Measurements from ENCODE around the gene PRDM16. TPM values are rescaled to one million over a fixed set of nuclear protein-coding genes. Genes with fewer than 3 reads are reported as not detected.

Gene PRDM16
- total RNA-seq, 1 experiment from 2014 or later = 1.6 TPM

DNA sequence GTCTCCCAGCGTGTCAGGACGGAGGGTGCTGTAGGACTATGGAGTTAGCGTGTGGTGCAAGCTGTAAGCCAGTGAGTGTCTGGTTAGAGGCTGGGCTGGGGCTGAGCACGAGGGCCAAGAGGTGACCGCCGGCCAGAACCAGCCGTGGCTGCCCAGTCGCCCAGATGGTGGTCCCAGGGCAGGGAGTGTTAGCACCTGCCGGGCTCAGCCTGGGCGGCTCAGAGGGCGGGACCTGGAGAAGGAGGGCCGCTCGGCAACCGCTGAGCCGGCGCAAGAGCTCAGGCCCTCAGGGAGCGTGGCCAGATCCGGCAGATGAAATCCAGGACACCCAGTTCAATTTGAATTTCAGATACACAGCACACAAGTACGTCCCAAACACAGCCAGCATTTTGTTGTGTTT is 87.9 kb downstream of the PRDM16 start:
- no peak for DNase-seq (ENCODE audit: low spot score)
- POLR2A ChIA-PET = no interaction called here
- Mint-ChIP-seq H3K4me3 (no peak overlapping the region), H3K27ac (no peak overlapping the region), H3K36me3 (no peaks in the 10 kb centered on the region), H3K9me3 (no peaks in the 10 kb centered on the region), H3K4me1 (no peaks in the 10 kb centered on the region), H3K27me3 (ENCODE audit: low read depth) (no peaks in the 10 kb centered on the region)
- TF ChIP-seq, protein P1, sequence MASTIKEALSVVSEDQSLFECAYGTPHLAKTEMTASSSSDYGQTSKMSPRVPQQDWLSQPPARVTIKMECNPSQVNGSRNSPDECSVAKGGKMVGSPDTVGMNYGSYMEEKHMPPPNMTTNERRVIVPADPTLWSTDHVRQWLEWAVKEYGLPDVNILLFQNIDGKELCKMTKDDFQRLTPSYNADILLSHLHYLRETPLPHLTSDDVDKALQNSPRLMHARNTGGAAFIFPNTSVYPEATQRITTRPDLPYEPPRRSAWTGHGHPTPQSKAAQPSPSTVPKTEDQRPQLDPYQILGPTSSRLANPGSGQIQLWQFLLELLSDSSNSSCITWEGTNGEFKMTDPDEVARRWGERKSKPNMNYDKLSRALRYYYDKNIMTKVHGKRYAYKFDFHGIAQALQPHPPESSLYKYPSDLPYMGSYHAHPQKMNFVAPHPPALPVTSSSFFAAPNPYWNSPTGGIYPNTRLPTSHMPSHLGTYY (CRISPR knock-in tag; IDR thresholded peaks at IDR 0.05) = no peak
- TF ChIP-seq ZNF416 (CRISPR knock-in tag; IDR thresholded peaks at IDR 0.05) (no peak), OVOL2 (CRISPR knock-in tag; IDR thresholded peaks at IDR 0.05; ENCODE audit: borderline replicate concordance) (no peak), NFE2L1 (CRISPR knock-in tag; IDR thresholded peaks at IDR 0.05) (no peak), NFYB (CRISPR knock-in tag; conservative IDR thresholded peaks at IDR 0.05; ENCODE audit: low read depth) (no peak), HMGA2 (CRISPR knock-in tag; IDR thresholded peaks at IDR 0.05) (no peak), ESRRA (CRISPR knock-in tag; IDR thresholded peaks at IDR 0.05; ENCODE audit: borderline replicate concordance) (no peak), FOXK1 (CRISPR knock-in tag; IDR thresholded peaks at IDR 0.05) (no peak), ZBTB21 (CRISPR knock-in tag; IDR thresholded peaks at IDR 0.05; ENCODE audit: borderline replicate concordance) (no peak), NR2C2 (CRISPR knock-in tag; IDR thresholded peaks at IDR 0.05) (no peak), MXD4 (CRISPR knock-in tag; IDR thresholded peaks at IDR 0.05; ENCODE audit: borderline replicate concordance) (no peak)
- TF ChIP-seq, protein P2, sequence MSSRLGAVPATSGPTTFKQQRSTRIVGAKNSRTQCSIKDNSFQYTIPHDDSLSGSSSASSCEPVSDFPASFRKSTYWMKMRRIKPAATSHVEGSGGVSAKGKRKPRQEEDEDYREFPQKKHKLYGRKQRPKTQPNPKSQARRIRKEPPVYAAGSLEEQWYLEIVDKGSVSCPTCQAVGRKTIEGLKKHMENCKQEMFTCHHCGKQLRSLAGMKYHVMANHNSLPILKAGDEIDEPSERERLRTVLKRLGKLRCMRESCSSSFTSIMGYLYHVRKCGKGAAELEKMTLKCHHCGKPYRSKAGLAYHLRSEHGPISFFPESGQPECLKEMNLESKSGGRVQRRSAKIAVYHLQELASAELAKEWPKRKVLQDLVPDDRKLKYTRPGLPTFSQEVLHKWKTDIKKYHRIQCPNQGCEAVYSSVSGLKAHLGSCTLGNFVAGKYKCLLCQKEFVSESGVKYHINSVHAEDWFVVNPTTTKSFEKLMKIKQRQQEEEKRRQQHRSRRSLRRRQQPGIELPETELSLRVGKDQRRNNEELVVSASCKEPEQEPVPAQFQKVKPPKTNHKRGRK (CRISPR knock-in tag; IDR thresholded peaks at IDR 0.05; ENCODE audit: borderline replicate concordance) = no peak
- TF ChIP-seq, protein P3, sequence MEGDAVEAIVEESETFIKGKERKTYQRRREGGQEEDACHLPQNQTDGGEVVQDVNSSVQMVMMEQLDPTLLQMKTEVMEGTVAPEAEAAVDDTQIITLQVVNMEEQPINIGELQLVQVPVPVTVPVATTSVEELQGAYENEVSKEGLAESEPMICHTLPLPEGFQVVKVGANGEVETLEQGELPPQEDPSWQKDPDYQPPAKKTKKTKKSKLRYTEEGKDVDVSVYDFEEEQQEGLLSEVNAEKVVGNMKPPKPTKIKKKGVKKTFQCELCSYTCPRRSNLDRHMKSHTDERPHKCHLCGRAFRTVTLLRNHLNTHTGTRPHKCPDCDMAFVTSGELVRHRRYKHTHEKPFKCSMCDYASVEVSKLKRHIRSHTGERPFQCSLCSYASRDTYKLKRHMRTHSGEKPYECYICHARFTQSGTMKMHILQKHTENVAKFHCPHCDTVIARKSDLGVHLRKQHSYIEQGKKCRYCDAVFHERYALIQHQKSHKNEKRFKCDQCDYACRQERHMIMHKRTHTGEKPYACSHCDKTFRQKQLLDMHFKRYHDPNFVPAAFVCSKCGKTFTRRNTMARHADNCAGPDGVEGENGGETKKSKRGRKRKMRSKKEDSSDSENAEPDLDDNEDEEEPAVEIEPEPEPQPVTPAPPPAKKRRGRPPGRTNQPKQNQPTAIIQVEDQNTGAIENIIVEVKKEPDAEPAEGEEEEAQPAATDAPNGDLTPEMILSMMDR (IDR thresholded peaks at IDR 0.05) = no peak
- TF ChIP-seq, protein P4, sequence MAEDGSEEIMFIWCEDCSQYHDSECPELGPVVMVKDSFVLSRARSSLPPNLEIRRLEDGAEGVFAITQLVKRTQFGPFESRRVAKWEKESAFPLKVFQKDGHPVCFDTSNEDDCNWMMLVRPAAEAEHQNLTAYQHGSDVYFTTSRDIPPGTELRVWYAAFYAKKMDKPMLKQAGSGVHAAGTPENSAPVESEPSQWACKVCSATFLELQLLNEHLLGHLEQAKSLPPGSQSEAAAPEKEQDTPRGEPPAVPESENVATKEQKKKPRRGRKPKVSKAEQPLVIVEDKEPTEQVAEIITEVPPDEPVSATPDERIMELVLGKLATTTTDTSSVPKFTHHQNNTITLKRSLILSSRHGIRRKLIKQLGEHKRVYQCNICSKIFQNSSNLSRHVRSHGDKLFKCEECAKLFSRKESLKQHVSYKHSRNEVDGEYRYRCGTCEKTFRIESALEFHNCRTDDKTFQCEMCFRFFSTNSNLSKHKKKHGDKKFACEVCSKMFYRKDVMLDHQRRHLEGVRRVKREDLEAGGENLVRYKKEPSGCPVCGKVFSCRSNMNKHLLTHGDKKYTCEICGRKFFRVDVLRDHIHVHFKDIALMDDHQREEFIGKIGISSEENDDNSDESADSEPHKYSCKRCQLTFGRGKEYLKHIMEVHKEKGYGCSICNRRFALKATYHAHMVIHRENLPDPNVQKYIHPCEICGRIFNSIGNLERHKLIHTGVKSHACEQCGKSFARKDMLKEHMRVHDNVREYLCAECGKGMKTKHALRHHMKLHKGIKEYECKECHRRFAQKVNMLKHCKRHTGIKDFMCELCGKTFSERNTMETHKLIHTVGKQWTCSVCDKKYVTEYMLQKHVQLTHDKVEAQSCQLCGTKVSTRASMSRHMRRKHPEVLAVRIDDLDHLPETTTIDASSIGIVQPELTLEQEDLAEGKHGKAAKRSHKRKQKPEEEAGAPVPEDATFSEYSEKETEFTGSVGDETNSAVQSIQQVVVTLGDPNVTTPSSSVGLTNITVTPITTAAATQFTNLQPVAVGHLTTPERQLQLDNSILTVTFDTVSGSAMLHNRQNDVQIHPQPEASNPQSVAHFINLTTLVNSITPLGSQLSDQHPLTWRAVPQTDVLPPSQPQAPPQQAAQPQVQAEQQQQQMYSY (CRISPR knock-in tag; IDR thresholded peaks at IDR 0.05) = no peak
- TF ChIP-seq, protein P5, sequence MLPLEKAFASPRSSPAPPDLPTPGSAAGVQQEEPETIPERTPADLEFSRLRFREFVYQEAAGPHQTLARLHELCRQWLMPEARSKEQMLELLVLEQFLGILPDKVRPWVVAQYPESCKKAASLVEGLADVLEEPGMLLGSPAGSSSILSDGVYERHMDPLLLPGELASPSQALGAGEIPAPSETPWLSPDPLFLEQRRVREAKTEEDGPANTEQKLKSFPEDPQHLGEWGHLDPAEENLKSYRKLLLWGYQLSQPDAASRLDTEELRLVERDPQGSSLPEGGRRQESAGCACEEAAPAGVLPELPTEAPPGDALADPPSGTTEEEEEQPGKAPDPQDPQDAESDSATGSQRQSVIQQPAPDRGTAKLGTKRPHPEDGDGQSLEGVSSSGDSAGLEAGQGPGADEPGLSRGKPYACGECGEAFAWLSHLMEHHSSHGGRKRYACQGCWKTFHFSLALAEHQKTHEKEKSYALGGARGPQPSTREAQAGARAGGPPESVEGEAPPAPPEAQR (CRISPR knock-in tag; IDR thresholded peaks at IDR 0.05) = no peak
- TF ChIP-seq, protein P6, sequence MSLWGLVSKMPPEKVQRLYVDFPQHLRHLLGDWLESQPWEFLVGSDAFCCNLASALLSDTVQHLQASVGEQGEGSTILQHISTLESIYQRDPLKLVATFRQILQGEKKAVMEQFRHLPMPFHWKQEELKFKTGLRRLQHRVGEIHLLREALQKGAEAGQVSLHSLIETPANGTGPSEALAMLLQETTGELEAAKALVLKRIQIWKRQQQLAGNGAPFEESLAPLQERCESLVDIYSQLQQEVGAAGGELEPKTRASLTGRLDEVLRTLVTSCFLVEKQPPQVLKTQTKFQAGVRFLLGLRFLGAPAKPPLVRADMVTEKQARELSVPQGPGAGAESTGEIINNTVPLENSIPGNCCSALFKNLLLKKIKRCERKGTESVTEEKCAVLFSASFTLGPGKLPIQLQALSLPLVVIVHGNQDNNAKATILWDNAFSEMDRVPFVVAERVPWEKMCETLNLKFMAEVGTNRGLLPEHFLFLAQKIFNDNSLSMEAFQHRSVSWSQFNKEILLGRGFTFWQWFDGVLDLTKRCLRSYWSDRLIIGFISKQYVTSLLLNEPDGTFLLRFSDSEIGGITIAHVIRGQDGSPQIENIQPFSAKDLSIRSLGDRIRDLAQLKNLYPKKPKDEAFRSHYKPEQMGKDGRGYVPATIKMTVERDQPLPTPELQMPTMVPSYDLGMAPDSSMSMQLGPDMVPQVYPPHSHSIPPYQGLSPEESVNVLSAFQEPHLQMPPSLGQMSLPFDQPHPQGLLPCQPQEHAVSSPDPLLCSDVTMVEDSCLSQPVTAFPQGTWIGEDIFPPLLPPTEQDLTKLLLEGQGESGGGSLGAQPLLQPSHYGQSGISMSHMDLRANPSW (CRISPR knock-in tag; conservative IDR thresholded peaks at IDR 0.05; ENCODE audit: low read depth) = no peak
- ATAC-seq = no peak
- CTCF ChIA-PET = interaction anchor here (0.6 to 1.5 kb wide), 2 partner anchors 267 to 654 kb away, joined by 4 read pairs; no protein-coding TSS in a partner anchor
